ENCODE results near the gene AIFM3. TPM values are rescaled to one million over a fixed set of nuclear protein-coding genes. Genes with fewer than 3 reads are reported as not detected.

AIFM3 gene
- total and polyA plus RNA-seq, 4 donors, result 0.38 to 1.1 (median 0.63) TPM

DNA sequence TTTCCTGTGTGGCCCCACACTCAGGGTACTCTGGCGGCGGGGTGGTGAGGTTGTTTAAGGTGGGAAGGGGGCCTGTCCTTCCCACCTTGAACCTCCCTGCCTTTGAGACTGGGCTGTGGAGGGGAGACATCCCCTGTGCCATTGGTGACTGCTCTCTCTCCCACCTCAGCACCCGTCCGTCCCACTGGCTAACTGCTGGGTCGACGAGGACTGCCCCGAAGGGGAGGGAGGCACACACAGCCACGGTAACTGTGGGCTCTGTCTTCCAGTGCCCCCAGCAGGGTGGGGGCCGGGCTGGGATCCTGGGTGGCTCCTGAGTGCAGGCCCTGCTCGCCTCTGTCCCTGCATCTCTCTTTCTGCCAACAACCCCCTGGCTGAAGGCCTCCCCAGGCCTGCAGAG is 55.5 kb downstream of the AIFM3 start:
- Histone ChIP-seq H3K4me3 (ENCODE audit: low read depth in 1 of 3, low read length in 3 of 3) (no peak overlapping the region), H3K9ac (ENCODE audit: low read depth in 1 of 2, low read length in 2 of 2) (no peak overlapping the region), H3K27me3 (ENCODE audit: control insufficient read depth in 4 of 4, insufficient read depth in 4 of 4, low read length in 3 of 4) (no peaks in the 10 kb centered on the region), H3K4me1 (ENCODE audit: control insufficient read depth in 4 of 4, insufficient read depth in 4 of 4, low read length in 3 of 4) (no peaks in the 10 kb centered on the region), H3K9me3 (ENCODE audit: control insufficient read depth in 4 of 4, low read length in 3 of 4) (no peaks in the 10 kb centered on the region), H3K36me3 (ENCODE audit: control insufficient read depth in 4 of 4, insufficient read depth in 3 of 4, low read depth in 1 of 4, low read length in 3 of 4) (no peaks in the 10 kb centered on the region), H3K27ac (ENCODE audit: low read depth in 1 of 2, low read length in 2 of 2) (no peak overlapping the region)
- 78% methylated on average over 10 of the region's 10 CpGs for WGBS
- DNase-seq (ENCODE audit: low spot score), result no peak
- TF ChIP-seq HNF4A (conservative IDR thresholded peaks at IDR 0.05) (no peak), RAD21 (IDR thresholded peaks at IDR 0.05) (no peak), JUND (IDR thresholded peaks at IDR 0.05) (no peak), NR2F2 (IDR thresholded peaks at IDR 0.05) (no peak), SP1 (IDR thresholded peaks at IDR 0.05) (no peak), TAF1 (conservative IDR thresholded peaks at IDR 0.05) (no peak), RXRA (IDR thresholded peaks at IDR 0.05) (no peak), YY1 (IDR thresholded peaks at IDR 0.05) (no peak), GABPA (IDR thresholded peaks at IDR 0.05 in 1 of 2, conservative IDR thresholded peaks at IDR 0.05 in 1 of 2) (no peak), FOXA2 (IDR thresholded peaks at IDR 0.05) (no peak), EGR1 (IDR thresholded peaks at IDR 0.05; ENCODE audit: low read depth in 2 of 2) (no peak), HNF4G (IDR thresholded peaks at IDR 0.05) (no peak)
- TF ChIP-seq, protein P1, sequence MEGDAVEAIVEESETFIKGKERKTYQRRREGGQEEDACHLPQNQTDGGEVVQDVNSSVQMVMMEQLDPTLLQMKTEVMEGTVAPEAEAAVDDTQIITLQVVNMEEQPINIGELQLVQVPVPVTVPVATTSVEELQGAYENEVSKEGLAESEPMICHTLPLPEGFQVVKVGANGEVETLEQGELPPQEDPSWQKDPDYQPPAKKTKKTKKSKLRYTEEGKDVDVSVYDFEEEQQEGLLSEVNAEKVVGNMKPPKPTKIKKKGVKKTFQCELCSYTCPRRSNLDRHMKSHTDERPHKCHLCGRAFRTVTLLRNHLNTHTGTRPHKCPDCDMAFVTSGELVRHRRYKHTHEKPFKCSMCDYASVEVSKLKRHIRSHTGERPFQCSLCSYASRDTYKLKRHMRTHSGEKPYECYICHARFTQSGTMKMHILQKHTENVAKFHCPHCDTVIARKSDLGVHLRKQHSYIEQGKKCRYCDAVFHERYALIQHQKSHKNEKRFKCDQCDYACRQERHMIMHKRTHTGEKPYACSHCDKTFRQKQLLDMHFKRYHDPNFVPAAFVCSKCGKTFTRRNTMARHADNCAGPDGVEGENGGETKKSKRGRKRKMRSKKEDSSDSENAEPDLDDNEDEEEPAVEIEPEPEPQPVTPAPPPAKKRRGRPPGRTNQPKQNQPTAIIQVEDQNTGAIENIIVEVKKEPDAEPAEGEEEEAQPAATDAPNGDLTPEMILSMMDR (IDR thresholded peaks at IDR 0.05; ENCODE audit: low read depth, low read length, missing input control), result no peak
- TF ChIP-seq, protein P2, sequence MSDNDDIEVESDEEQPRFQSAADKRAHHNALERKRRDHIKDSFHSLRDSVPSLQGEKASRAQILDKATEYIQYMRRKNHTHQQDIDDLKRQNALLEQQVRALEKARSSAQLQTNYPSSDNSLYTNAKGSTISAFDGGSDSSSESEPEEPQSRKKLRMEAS (IDR thresholded peaks at IDR 0.05), result no peak
- TF ChIP-seq, protein P3, sequence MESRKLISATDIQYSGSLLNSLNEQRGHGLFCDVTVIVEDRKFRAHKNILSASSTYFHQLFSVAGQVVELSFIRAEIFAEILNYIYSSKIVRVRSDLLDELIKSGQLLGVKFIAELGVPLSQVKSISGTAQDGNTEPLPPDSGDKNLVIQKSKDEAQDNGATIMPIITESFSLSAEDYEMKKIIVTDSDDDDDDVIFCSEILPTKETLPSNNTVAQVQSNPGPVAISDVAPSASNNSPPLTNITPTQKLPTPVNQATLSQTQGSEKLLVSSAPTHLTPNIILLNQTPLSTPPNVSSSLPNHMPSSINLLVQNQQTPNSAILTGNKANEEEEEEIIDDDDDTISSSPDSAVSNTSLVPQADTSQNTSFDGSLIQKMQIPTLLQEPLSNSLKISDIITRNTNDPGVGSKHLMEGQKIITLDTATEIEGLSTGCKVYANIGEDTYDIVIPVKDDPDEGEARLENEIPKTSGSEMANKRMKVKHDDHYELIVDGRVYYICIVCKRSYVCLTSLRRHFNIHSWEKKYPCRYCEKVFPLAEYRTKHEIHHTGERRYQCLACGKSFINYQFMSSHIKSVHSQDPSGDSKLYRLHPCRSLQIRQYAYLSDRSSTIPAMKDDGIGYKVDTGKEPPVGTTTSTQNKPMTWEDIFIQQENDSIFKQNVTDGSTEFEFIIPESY (IDR thresholded peaks at IDR 0.05), result no peak
- TF ChIP-seq, protein P4, sequence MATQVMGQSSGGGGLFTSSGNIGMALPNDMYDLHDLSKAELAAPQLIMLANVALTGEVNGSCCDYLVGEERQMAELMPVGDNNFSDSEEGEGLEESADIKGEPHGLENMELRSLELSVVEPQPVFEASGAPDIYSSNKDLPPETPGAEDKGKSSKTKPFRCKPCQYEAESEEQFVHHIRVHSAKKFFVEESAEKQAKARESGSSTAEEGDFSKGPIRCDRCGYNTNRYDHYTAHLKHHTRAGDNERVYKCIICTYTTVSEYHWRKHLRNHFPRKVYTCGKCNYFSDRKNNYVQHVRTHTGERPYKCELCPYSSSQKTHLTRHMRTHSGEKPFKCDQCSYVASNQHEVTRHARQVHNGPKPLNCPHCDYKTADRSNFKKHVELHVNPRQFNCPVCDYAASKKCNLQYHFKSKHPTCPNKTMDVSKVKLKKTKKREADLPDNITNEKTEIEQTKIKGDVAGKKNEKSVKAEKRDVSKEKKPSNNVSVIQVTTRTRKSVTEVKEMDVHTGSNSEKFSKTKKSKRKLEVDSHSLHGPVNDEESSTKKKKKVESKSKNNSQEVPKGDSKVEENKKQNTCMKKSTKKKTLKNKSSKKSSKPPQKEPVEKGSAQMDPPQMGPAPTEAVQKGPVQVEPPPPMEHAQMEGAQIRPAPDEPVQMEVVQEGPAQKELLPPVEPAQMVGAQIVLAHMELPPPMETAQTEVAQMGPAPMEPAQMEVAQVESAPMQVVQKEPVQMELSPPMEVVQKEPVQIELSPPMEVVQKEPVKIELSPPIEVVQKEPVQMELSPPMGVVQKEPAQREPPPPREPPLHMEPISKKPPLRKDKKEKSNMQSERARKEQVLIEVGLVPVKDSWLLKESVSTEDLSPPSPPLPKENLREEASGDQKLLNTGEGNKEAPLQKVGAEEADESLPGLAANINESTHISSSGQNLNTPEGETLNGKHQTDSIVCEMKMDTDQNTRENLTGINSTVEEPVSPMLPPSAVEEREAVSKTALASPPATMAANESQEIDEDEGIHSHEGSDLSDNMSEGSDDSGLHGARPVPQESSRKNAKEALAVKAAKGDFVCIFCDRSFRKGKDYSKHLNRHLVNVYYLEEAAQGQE (IDR thresholded peaks at IDR 0.05), result no peak
- TF ChIP-seq, protein P5, sequence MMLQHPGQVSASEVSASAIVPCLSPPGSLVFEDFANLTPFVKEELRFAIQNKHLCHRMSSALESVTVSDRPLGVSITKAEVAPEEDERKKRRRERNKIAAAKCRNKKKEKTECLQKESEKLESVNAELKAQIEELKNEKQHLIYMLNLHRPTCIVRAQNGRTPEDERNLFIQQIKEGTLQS (IDR thresholded peaks at IDR 0.05), result no peak

Measured in liver (tissue), 9 donors.